Gastroesophageal sphincter (tissue), 3 donors: ENCODE data around the gene ARHGAP6.

ENCODE experiments used
- POLR2A ChIP-seq, 2 donors: fragments of 450-650 bp; IDR thresholded peaks; one replicate each; pipeline ENCODE4 v1.6.1; 2017; ENCODE audit warnings: antibody characterized with exemption in 2 of 2, mild to moderate bottlenecking in 2 of 2, moderate library complexity in 1 of 2
- POLR2AphosphoS5 ChIP-seq: sonication (generic); formaldehyde crosslinking; IDR thresholded peaks from one replicate; pipeline ENCODE4 v1.6.1; 2017; ENCODE audit warnings: antibody characterized with exemption
- TF ChIP-seq, protein P1 (sequence below), 4 experiments: fragments of 200-600 bp in 2 of 4; fragments of 450-650 bp in 2 of 4; sonication (generic) in 1 of 4; IDR thresholded peaks; one replicate each; pipeline ENCODE4 v1.5.1; 2017 to 2019; ENCODE audit warnings: antibody characterized with exemption in 4 of 4, mild to moderate bottlenecking in 2 of 4, moderate library complexity in 2 of 4

GRCh38 chrX:11089802-11090201, 575.9 kb downstream of the ARHGAP6 start:
- TF ChIP-seq, protein P1, sequence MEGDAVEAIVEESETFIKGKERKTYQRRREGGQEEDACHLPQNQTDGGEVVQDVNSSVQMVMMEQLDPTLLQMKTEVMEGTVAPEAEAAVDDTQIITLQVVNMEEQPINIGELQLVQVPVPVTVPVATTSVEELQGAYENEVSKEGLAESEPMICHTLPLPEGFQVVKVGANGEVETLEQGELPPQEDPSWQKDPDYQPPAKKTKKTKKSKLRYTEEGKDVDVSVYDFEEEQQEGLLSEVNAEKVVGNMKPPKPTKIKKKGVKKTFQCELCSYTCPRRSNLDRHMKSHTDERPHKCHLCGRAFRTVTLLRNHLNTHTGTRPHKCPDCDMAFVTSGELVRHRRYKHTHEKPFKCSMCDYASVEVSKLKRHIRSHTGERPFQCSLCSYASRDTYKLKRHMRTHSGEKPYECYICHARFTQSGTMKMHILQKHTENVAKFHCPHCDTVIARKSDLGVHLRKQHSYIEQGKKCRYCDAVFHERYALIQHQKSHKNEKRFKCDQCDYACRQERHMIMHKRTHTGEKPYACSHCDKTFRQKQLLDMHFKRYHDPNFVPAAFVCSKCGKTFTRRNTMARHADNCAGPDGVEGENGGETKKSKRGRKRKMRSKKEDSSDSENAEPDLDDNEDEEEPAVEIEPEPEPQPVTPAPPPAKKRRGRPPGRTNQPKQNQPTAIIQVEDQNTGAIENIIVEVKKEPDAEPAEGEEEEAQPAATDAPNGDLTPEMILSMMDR (IDR thresholded peaks at IDR 0.05), result no peak
- TF ChIP-seq POLR2AphosphoS5 (no peak), POLR2A (IDR thresholded peaks at IDR 0.05) (no peak)
